H9 (cell line): Measurements from ENCODE around the gene U2AF1L4. TPM values are rescaled to one million over a fixed set of nuclear protein-coding genes. Genes with fewer than 3 reads are reported as not detected.

Source experiments
- DNase-seq: peaks from one replicate; pipeline ENCODE4 v3.0.0-alpha.2; 2017
- H2AFZ ChIP-seq: one replicate; pipeline ENCODE4 v1.6.1; 2013; ENCODE audit warnings: mild to moderate bottlenecking, low read length, control low read depth, moderate library complexity
- H2AK5ac ChIP-seq: 2 replicates; pipeline ENCODE4 v1.6.1; 2013; ENCODE audit warnings: low read length, control low read depth, mixed read lengths; ENCODE audit not compliant: insufficient read length
- H2BK120ac ChIP-seq: one replicate; pipeline ENCODE4 v1.6.1; 2013; ENCODE audit warnings: low read depth, mild to moderate bottlenecking, low read length, control low read depth, inconsistent platforms; ENCODE audit not compliant: poor library complexity, severe bottlenecking
- H2BK12ac ChIP-seq: 2 replicates; pipeline ENCODE4 v1.6.1; 2013; ENCODE audit warnings: low read length, control low read depth, mixed read lengths, low read depth; ENCODE audit not compliant: insufficient read length
- H2BK15ac ChIP-seq: 2 replicates; pipeline ENCODE4 v1.6.1; 2013; ENCODE audit warnings: low read depth, low read length, control low read depth
- H2BK20ac ChIP-seq: one replicate; pipeline ENCODE4 v1.6.1; 2013; ENCODE audit warnings: low read depth, mild to moderate bottlenecking, low read length, control low read depth, inconsistent platforms; ENCODE audit not compliant: poor library complexity, severe bottlenecking
- H2BK5ac ChIP-seq: 2 replicates; pipeline ENCODE4 v1.6.1; 2013; ENCODE audit warnings: low read length, control low read depth, mixed read lengths; ENCODE audit not compliant: insufficient read length
- H3K14ac ChIP-seq: 2 replicates; pipeline ENCODE4 v1.6.1; 2013; ENCODE audit warnings: low read length, control low read depth; ENCODE audit not compliant: insufficient read depth
- H3K18ac ChIP-seq: 2 replicates; pipeline ENCODE4 v1.6.1; 2013; ENCODE audit warnings: low read depth, mild to moderate bottlenecking, mixed read lengths, low read length, control low read depth; ENCODE audit not compliant: insufficient read length
- H3K23ac ChIP-seq: 2 replicates; pipeline ENCODE4 v1.6.1; 2013; ENCODE audit warnings: low read length, control low read depth, mixed read lengths, low read depth; ENCODE audit not compliant: insufficient read length
- H3K23me2 ChIP-seq: 2 replicates; pipeline ENCODE4 v1.6.1; 2013; ENCODE audit warnings: low read depth, mild to moderate bottlenecking, mixed read lengths, low read length, control low read depth; ENCODE audit not compliant: insufficient read length, poor library complexity, severe bottlenecking
- H3K27ac ChIP-seq: 2 replicates; pipeline ENCODE4 v1.5.1; 2013; ENCODE audit warnings: low read length, control low read depth, mixed read lengths, low read depth; ENCODE audit not compliant: insufficient read length
- H3K27me3 ChIP-seq: 2 replicates; pipeline ENCODE4 v1.6.1; 2013; ENCODE audit warnings: low read length, control low read depth, inconsistent platforms; ENCODE audit not compliant: insufficient read depth
- H3K4ac ChIP-seq: 2 replicates; pipeline ENCODE4 v1.6.1; 2013; ENCODE audit warnings: low read depth, mild to moderate bottlenecking, control low read depth, inconsistent platforms, low read length, moderate library complexity
- H3K4me1 ChIP-seq: 2 replicates; pipeline ENCODE4 v1.6.1; 2013; ENCODE audit warnings: low read length, control low read depth, inconsistent platforms; ENCODE audit not compliant: insufficient read depth
- H3K4me2 ChIP-seq: 2 replicates; pipeline ENCODE4 v1.6.1; 2013; ENCODE audit warnings: low read length, control low read depth, mixed read lengths; ENCODE audit not compliant: insufficient read length, insufficient read depth
- H3K56ac ChIP-seq: 2 replicates; pipeline ENCODE4 v1.6.1; 2013; ENCODE audit warnings: low read depth, mild to moderate bottlenecking, mixed read lengths, low read length, control low read depth; ENCODE audit not compliant: insufficient read length
- H3K79me1 ChIP-seq: 2 replicates; pipeline ENCODE4 v1.6.1; 2013; ENCODE audit warnings: low read depth, mild to moderate bottlenecking, moderate library complexity, low read length, control low read depth, inconsistent platforms; ENCODE audit not compliant: insufficient read depth, poor library complexity, severe bottlenecking
- H3K79me2 ChIP-seq: 2 replicates; pipeline ENCODE4 v1.6.1; 2013; ENCODE audit warnings: low read length, control low read depth, inconsistent platforms; ENCODE audit not compliant: insufficient read depth
- H3K9ac ChIP-seq: 2 replicates; pipeline ENCODE4 v1.6.1; 2013; ENCODE audit warnings: low read length, control low read depth, mixed read lengths; ENCODE audit not compliant: insufficient read length; ENCODE audit errors: extremely low read depth
- H3K9me3 ChIP-seq: one replicate; pipeline ENCODE4 v1.6.1; 2013; ENCODE audit warnings: low read depth, low read length, inconsistent platforms; ENCODE audit not compliant: control insufficient read depth
- H3T11ph ChIP-seq: one replicate; pipeline ENCODE4 v1.6.1; 2013; ENCODE audit warnings: mild to moderate bottlenecking, low read length, control low read depth, inconsistent platforms
- H4K20me1 ChIP-seq: one replicate; pipeline ENCODE4 v1.6.1; 2013; ENCODE audit not compliant: control insufficient read depth, insufficient read length, insufficient read depth
- H4K5ac ChIP-seq: 2 replicates; pipeline ENCODE4 v1.6.1; 2013; ENCODE audit warnings: low read depth, mild to moderate bottlenecking, mixed read lengths, low read length, control low read depth; ENCODE audit not compliant: insufficient read length
- H4K8ac ChIP-seq: replicated peaks from 2 replicates; pipeline ENCODE4 v1.6.1; 2013; ENCODE audit warnings: low read length, control low read depth, mixed read lengths, low read depth; ENCODE audit not compliant: insufficient read length
- H4K91ac ChIP-seq: 2 replicates; pipeline ENCODE4 v1.6.1; 2013; ENCODE audit warnings: low read depth, mild to moderate bottlenecking, moderate library complexity, mixed read lengths, low read length, control low read depth; ENCODE audit not compliant: insufficient read length
- H3K27ac Mint-ChIP-seq, 3 experiments: 2 replicates in 2 of 3; 3 replicates in 1 of 3; pipeline ENCODE4 v1.8.0; 2020 to 2021; ENCODE audit warnings: mixed read lengths in 3 of 3, mild to moderate bottlenecking in 1 of 3, moderate library complexity in 1 of 3
- H3K27me3 Mint-ChIP-seq: 2 replicates; pipeline ENCODE4 v1.8.0; 2021; ENCODE audit warnings: low read depth, mild to moderate bottlenecking, moderate library complexity, mixed read lengths
- H3K36me3 Mint-ChIP-seq, 3 experiments: 2 replicates in 2 of 3; 3 replicates in 1 of 3; pipeline ENCODE4 v1.8.0; 2020 to 2021; ENCODE audit warnings: low read depth in 3 of 3, mixed read lengths in 3 of 3; ENCODE audit not compliant: insufficient read depth in 1 of 3
- H3K4me1 Mint-ChIP-seq, 2 experiments: 2 replicates each; pipeline ENCODE4 v1.8.0; 2020; ENCODE audit warnings: mixed read lengths in 2 of 2
- H3K4me3 Mint-ChIP-seq, 2 experiments: 2 replicates in 1 of 2; 3 replicates in 1 of 2; pipeline ENCODE4 v1.8.0; 2020 to 2021; ENCODE audit warnings: mild to moderate bottlenecking in 2 of 2, mixed read lengths in 2 of 2, moderate library complexity in 1 of 2
- H3K9me3 Mint-ChIP-seq, 2 experiments: 2 replicates in 1 of 2; 3 replicates in 1 of 2; pipeline ENCODE4 v1.8.0; 2020; ENCODE audit warnings: mild to moderate bottlenecking in 2 of 2, mixed read lengths in 2 of 2, moderate library complexity in 1 of 2
- WGBS: extraction: QIAGEN DNeasy Blood & Tissue Kit; methylation state at CpG from one replicate; pipeline ENCODE4 v1.1.7; 2013; ENCODE audit warnings: missing lambda C conversion rate, low lambda C conversion rate, mixed read lengths; ENCODE audit not compliant: insufficient read length; ENCODE audit errors: extremely low coverage; 5-methylcytosine and 5-hydroxymethylcytosine counted together
- total RNA-seq: library from RNA; stranded (reverse); gene quantifications from 2 replicates; pipeline ENCODE4 v1.2.1, GENCODE V29; 2021
- TF ChIP-seq, protein P1 (sequence below): fragments of 200-600 bp; sonication (generic); conservative IDR thresholded peaks from 3 replicates; pipeline ENCODE4 v1.8.0; 2021; ENCODE audit warnings: antibody characterized with exemption, mild to moderate bottlenecking

Gene U2AF1L4
- total RNA-seq, 1 experiment from 2014 or later = 16.8 TPM

GRCh38 chr19:35716801-35717664 is 28.2 kb downstream of the U2AF1L4 start:
- peak overlapping the region; percentile 52 for H3K9ac ChIP-seq
- H3K27me3 Mint-ChIP-seq = no peaks in the 10 kb centered on the region
- no peak overlapping the region for H2BK15ac ChIP-seq
- H3K18ac ChIP-seq = peak overlapping the region; percentile 83
- H4K20me1 ChIP-seq = peaks cover 6% of the 10 kb centered on the region
- no peaks in the 10 kb centered on the region; a peak in 1 of 5 replicates for H3K9me3 Mint-ChIP-seq
- no peak overlapping the region for H2BK5ac ChIP-seq
- H3T11ph ChIP-seq = no peak overlapping the region
- H3K4me1 ChIP-seq = peaks cover 7% of the 10 kb centered on the region; the same call in 1 of the 2 replicates
- peaks cover 41 to 43% of the 10 kb centered on the region in 2 experiments for H3K4me1 Mint-ChIP-seq
- peak overlapping the region; percentile 86 to 90 for H3K4me3 Mint-ChIP-seq
- no peak overlapping the region for H3K56ac ChIP-seq
- H3K79me1 ChIP-seq = no peaks in the 10 kb centered on the region
- peaks cover 11 to 27% (median 18%) of the 10 kb centered on the region in 3 experiments; a peak in 6 of 7 replicates for H3K36me3 Mint-ChIP-seq
- H3K27me3 ChIP-seq = no peaks in the 10 kb centered on the region
- no peak overlapping the region for H4K5ac ChIP-seq
- no CpG with 5 or more reads among the region's 77 CpGs for WGBS
- H4K91ac ChIP-seq = no peak overlapping the region
- no peak overlapping the region for H2BK120ac ChIP-seq
- no peak overlapping the region for H2AK5ac ChIP-seq
- no peak overlapping the region for H2BK12ac ChIP-seq
- H3K9me3 ChIP-seq = no peaks in the 10 kb centered on the region
- peak overlapping the region; percentile 15 for H3K27ac ChIP-seq
- TF ChIP-seq, protein P1, sequence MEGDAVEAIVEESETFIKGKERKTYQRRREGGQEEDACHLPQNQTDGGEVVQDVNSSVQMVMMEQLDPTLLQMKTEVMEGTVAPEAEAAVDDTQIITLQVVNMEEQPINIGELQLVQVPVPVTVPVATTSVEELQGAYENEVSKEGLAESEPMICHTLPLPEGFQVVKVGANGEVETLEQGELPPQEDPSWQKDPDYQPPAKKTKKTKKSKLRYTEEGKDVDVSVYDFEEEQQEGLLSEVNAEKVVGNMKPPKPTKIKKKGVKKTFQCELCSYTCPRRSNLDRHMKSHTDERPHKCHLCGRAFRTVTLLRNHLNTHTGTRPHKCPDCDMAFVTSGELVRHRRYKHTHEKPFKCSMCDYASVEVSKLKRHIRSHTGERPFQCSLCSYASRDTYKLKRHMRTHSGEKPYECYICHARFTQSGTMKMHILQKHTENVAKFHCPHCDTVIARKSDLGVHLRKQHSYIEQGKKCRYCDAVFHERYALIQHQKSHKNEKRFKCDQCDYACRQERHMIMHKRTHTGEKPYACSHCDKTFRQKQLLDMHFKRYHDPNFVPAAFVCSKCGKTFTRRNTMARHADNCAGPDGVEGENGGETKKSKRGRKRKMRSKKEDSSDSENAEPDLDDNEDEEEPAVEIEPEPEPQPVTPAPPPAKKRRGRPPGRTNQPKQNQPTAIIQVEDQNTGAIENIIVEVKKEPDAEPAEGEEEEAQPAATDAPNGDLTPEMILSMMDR = peak; percentile 93
- H3K4me2 ChIP-seq = peak overlapping the region; percentile 80
- H2AFZ ChIP-seq = no peak overlapping the region
- no peak overlapping the region for H3K23ac ChIP-seq
- H3K79me2 ChIP-seq = peaks cover 11% of the 10 kb centered on the region; the same call in 1 of the 2 replicates
- peak overlapping the region; percentile 91 to 99 (median 95) for H3K27ac Mint-ChIP-seq
- no peak overlapping the region for H3K4ac ChIP-seq
- H4K8ac ChIP-seq = no peak overlapping the region
- DNase-seq = peak; percentile 95
- H3K23me2 ChIP-seq = peaks cover 18% of the 10 kb centered on the region
- peak overlapping the region; percentile 67; the same call in 1 of the 2 replicates for H3K14ac ChIP-seq
- H2BK20ac ChIP-seq = no peak overlapping the region
